A549 (cell line): ENCODE results near the gene SSC5D. TPM values are rescaled to one million over a fixed set of nuclear protein-coding genes. Genes with fewer than 3 reads are reported as not detected.

Experiments used
- ATAC-seq, 2 experiments: fragments of 200-7000 bp in 1 of 2; fragments of >200 bp in 1 of 2; cut with Nextera tagmentation in 1 of 2; cut with Tn5 transposase in 1 of 2; 3 replicates each; pipeline versions ENCODE4 v1.8.0 to v1.9.1; 2018 to 2020; ENCODE audit warnings: mild to moderate bottlenecking in 1 of 2, moderate library complexity in 1 of 2
- CTCF ChIA-PET: fragments of 300-600 bp; sonication (Branson Sonifier 250); formaldehyde crosslinking; extraction: SDS; loops from one replicate; lab custom pipeline; 2021; ENCODE audit warnings: antibody characterized with exemption, inconsistent platforms; lab: Yijun Ruan, JAX
- POLR2A ChIA-PET: fragments of 350-600 bp; formaldehyde crosslinking; extraction: SDS; loops from one replicate; lab custom pipeline; 2021; ENCODE audit warnings: antibody characterized with exemption, inconsistent platforms; lab: Yijun Ruan, JAX
- DNase-seq, 2 experiments: peaks; one replicate each; pipeline versions ENCODE4 v3.0.0 to v3.0.0-alpha.2; 2011 to 2016; ENCODE audit warnings: low read depth in 1 of 2, low spot score in 1 of 2
- FAIRE-seq: peaks from 2 replicates; lab custom pipeline; 2011; peaks lifted over from hg19 to GRCh38; lab: Jason Lieb, UNC
- H3K27ac ChIP-seq, 2 experiments: fragments of >200 bp; sonication (Bioruptor Twin); formaldehyde crosslinking; 3 replicates each; pipeline ENCODE4 v1.5.1; 2016 to 2017
- H3K4me1 ChIP-seq: fragments of >200 bp; sonication (Bioruptor Twin); formaldehyde crosslinking; 3 replicates; pipeline ENCODE4 v1.6.1; 2016
- H3K4me2 ChIP-seq: fragments of >200 bp; sonication (Bioruptor Twin); formaldehyde crosslinking; 3 replicates; pipeline ENCODE4 v1.6.1; 2016
- H3K4me3 ChIP-seq: fragments of >200 bp; sonication (Bioruptor Twin); formaldehyde crosslinking; 3 replicates; pipeline ENCODE4 v1.5.1; 2016
- H3K9me3 ChIP-seq: fragments of >200 bp; sonication (Bioruptor Twin); formaldehyde crosslinking; 3 replicates; pipeline ENCODE4 v1.6.1; 2016
- CBX8 ChIP-seq: fragments of 200-600 bp; sonication (generic); IDR thresholded peaks from 2 replicates; pipeline ENCODE4 v1.6.1; 2016
- CEBPB ChIP-seq, 2 experiments: fragments of >200 bp in 1 of 2; sonication (Bioruptor Twin) in 1 of 2; formaldehyde crosslinking in 1 of 2; IDR thresholded peaks; 2 replicates each; pipeline ENCODE4 v1.6.1; 2012 to 2016
- EHMT2 ChIP-seq: fragments of 200-600 bp; sonication (generic); IDR thresholded peaks from 2 replicates; pipeline ENCODE4 v1.6.1; 2016; ENCODE audit warnings: antibody characterized with exemption, low read depth, mild to moderate bottlenecking, moderate library complexity
- EP300 ChIP-seq, 2 experiments: fragments of >200 bp; sonication (Bioruptor Twin); formaldehyde crosslinking; IDR thresholded peaks; 2 replicates in 1 of 2; 3 replicates in 1 of 2; pipeline ENCODE4 v1.6.1; 2016 to 2017
- FOXS1 ChIP-seq: fragments of 250-450 bp; sonication (Bioruptor Pico); IDR thresholded peaks from 2 replicates; pipeline ENCODE4 v1.5.0; 2020; ENCODE audit warnings: mild to moderate bottlenecking, moderate library complexity
- GATA3 ChIP-seq: IDR thresholded peaks from 2 replicates; pipeline ENCODE4 v1.6.1; 2012; ENCODE audit warnings: borderline replicate concordance
- HOXB5 ChIP-seq: fragments of 250-450 bp; sonication (Bioruptor Pico); IDR thresholded peaks from 2 replicates; pipeline ENCODE4 v1.5.0; 2020; ENCODE audit warnings: mild to moderate bottlenecking, moderate library complexity
- JUNB ChIP-seq: fragments of >200 bp; sonication (Bioruptor Twin); formaldehyde crosslinking; IDR thresholded peaks from 2 replicates; pipeline ENCODE4 v1.6.1; 2016
- KDM1A ChIP-seq: fragments of 200-600 bp; sonication (generic); IDR thresholded peaks from 2 replicates; pipeline ENCODE4 v1.6.1; 2016; ENCODE audit warnings: low read depth, mild to moderate bottlenecking
- KDM5A ChIP-seq: fragments of 200-600 bp; sonication (generic); IDR thresholded peaks from 2 replicates; pipeline ENCODE4 v1.6.1; 2016; ENCODE audit warnings: antibody characterized with exemption, mild to moderate bottlenecking
- MAZ ChIP-seq: fragments of 150-350 bp; IDR thresholded peaks from 2 replicates; pipeline ENCODE4 v1.6.1; 2014; ENCODE audit warnings: antibody characterized with exemption, low read depth, low read length, borderline replicate concordance
- NFE2L2 ChIP-seq: fragments of 150-350 bp; conservative IDR thresholded peaks from 2 replicates; pipeline ENCODE4 v1.6.1; 2014; ENCODE audit warnings: low read length
- NPAS2 ChIP-seq: fragments of 250-450 bp; sonication (Bioruptor Pico); IDR thresholded peaks from 2 replicates; pipeline ENCODE4 v1.8.0; 2022; ENCODE audit warnings: mild to moderate bottlenecking, moderate library complexity, borderline replicate concordance
- NR3C1 ChIP-seq: fragments of >200 bp; sonication (Bioruptor Twin); formaldehyde crosslinking; IDR thresholded peaks from 3 replicates; pipeline ENCODE4 v1.6.1; 2017
- POLR2A ChIP-seq: IDR thresholded peaks from 2 replicates; pipeline ENCODE4 v1.6.1; 2012; ENCODE audit warnings: mild to moderate bottlenecking, low read length
- RARB ChIP-seq: fragments of 250-450 bp; sonication (Bioruptor Pico); IDR thresholded peaks from 2 replicates; pipeline ENCODE4 v1.8.0; 2021; ENCODE audit warnings: mild to moderate bottlenecking, moderate library complexity
- RFX5 ChIP-seq: fragments of 450-650 bp; IDR thresholded peaks from 2 replicates; pipeline ENCODE4 v1.7.1; 2014; ENCODE audit warnings: antibody characterized with exemption, mild to moderate bottlenecking, moderate library complexity
- TP53 ChIP-seq: fragments of 250-450 bp; sonication (Bioruptor Pico); IDR thresholded peaks from 2 replicates; pipeline ENCODE4 v1.5.0; 2021; ENCODE audit warnings: mild to moderate bottlenecking, moderate library complexity
- ZC3H11A ChIP-seq: fragments of 450-650 bp; IDR thresholded peaks from 2 replicates; pipeline ENCODE4 v1.6.1; 2014; ENCODE audit warnings: antibody characterized with exemption, mild to moderate bottlenecking
- ZNF302 ChIP-seq: fragments of 250-450 bp; sonication (Bioruptor Pico); IDR thresholded peaks from 2 replicates; pipeline ENCODE4 v1.9.0; 2021; ENCODE audit warnings: inconsistent platforms, mild to moderate bottlenecking, moderate library complexity
- WGBS: methylation state at CpG from one replicate; pipeline ENCODE4 v1.1.6; 2017; ENCODE audit errors: missing lambda C conversion rate; 5-methylcytosine and 5-hydroxymethylcytosine counted together
- polyA plus RNA-seq, 4 experiments: library from polyadenylated mRNA; depleted of rRNA in 3 of 4; stranded (reverse); fragments of >200 nt; fragmentation: RNase III in 1 of 4; extraction: RNeasy Plus Mini Kit Qiagen cat#74134 plus additional on column Dnase treatment in 1 of 4; gene quantifications; 2 replicates in 3 of 4; 3 replicates in 1 of 4; pipeline ENCODE4 v1.2.3, GENCODE V29; 2011 to 2017
- TF ChIP-seq, protein P1 (sequence below): fragments of 150-350 bp; IDR thresholded peaks from 2 replicates; pipeline ENCODE4 v1.6.1; 2014; ENCODE audit warnings: low read depth, mild to moderate bottlenecking, low read length
- TF ChIP-seq, protein P2 (sequence below): fragments of 250-450 bp; sonication (Bioruptor Pico); IDR thresholded peaks from 2 replicates; pipeline ENCODE4 v1.5.0; 2021; ENCODE audit warnings: mild to moderate bottlenecking, moderate library complexity, borderline replicate concordance
- TF ChIP-seq, protein P3 (sequence below): fragments of >200 bp; sonication (Bioruptor Twin); formaldehyde crosslinking; IDR thresholded peaks from 3 replicates; pipeline ENCODE4 v1.6.1; 2016
- TF ChIP-seq, protein P4 (sequence below): fragments of >200 bp; sonication (Bioruptor Twin); formaldehyde crosslinking; IDR thresholded peaks from 2 replicates; pipeline ENCODE4 v1.6.1; 2016

The SSC5D gene
- polyA plus RNA-seq, 2 of the 4 experiments (the other 2 are of a cell fraction), result 0.22 to 1.5 TPM

DNA sequence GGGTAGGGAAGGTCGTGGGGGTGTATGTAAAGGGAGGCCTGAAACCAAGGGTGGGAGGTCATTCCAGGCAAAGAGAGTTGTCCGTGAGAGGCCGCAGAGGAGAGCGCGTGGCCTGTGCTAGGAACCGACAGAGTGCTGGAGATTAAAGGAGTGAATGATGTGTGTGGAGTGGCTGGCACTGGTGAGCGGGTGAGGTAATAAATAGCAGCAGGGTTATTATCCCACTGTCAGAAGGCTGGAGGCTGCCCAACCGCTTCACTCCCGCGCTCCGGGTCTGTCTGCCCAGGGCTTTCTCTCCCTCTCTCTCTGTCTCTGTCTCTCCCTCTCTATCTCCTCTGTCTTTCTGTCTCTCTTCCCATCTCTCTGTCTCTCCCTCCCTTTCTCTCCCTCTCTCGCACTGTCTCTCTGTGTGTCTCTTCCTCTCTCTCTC, 75.0 kb downstream of the SSC5D start (continued):
- TF ChIP-seq CEBPB (IDR thresholded peaks at IDR 0.05), result no peak

DNA sequence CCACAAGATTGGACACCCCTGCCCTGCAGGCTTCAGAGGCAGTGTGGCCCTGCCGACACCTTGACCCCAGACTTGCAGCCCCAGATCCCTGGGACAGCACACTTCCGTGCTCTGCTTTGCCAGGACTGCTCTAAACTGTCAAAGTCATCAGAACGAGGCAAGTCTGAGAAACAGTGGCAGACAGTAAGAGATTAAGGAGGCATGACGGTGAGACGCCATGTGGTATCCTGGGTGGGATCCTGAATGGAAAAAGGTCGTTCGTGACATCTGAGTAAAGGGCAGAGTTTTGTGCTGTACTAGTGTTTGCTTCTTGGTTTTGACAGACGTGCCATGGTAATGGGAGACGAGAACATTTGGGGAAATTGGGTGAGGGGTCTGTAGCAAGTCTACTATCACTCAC, 78.6 kb downstream of the SSC5D start:
- FAIRE-seq, result no peak
- TF ChIP-seq KDM1A (no peak), CBX8 (no peak), CEBPB (IDR thresholded peaks at IDR 0.05) (no peak), MAZ (no peak), GATA3 (no peak), TP53 (CRISPR knock-in tag) (no peak), HOXB5 (CRISPR knock-in tag) (no peak), ZNF302 (CRISPR knock-in tag) (no peak), NFE2L2 (no peak)
- TF ChIP-seq, protein P1, sequence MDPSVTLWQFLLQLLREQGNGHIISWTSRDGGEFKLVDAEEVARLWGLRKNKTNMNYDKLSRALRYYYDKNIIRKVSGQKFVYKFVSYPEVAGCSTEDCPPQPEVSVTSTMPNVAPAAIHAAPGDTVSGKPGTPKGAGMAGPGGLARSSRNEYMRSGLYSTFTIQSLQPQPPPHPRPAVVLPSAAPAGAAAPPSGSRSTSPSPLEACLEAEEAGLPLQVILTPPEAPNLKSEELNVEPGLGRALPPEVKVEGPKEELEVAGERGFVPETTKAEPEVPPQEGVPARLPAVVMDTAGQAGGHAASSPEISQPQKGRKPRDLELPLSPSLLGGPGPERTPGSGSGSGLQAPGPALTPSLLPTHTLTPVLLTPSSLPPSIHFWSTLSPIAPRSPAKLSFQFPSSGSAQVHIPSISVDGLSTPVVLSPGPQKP, result no peak
- TF ChIP-seq, protein P2, sequence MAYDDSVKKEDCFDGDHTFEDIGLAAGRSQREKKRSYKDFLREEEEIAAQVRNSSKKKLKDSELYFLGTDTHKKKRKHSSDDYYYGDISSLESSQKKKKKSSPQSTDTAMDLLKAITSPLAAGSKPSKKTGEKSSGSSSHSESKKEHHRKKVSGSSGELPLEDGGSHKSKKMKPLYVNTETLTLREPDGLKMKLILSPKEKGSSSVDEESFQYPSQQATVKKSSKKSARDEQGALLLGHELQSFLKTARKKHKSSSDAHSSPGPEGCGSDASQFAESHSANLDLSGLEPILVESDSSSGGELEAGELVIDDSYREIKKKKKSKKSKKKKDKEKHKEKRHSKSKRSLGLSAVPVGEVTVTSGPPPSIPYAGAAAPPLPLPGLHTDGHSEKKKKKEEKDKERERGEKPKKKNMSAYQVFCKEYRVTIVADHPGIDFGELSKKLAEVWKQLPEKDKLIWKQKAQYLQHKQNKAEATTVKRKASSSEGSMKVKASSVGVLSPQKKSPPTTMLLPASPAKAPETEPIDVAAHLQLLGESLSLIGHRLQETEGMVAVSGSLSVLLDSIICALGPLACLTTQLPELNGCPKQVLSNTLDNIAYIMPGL, result no peak
- TF ChIP-seq, protein P3, sequence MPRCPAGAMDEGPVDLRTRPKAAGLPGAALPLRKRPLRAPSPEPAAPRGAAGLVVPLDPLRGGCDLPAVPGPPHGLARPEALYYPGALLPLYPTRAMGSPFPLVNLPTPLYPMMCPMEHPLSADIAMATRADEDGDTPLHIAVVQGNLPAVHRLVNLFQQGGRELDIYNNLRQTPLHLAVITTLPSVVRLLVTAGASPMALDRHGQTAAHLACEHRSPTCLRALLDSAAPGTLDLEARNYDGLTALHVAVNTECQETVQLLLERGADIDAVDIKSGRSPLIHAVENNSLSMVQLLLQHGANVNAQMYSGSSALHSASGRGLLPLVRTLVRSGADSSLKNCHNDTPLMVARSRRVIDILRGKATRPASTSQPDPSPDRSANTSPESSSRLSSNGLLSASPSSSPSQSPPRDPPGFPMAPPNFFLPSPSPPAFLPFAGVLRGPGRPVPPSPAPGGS, result no peak
- TF ChIP-seq, all 56 proteins: peak for 0
- Histone ChIP-seq H3K4me2 (no peak overlapping the region), H3K27ac (no peak overlapping the region), H3K4me3 (no peak overlapping the region), H3K9me3 (no peaks in the 10 kb centered on the region), H3K4me1 (peaks cover 6% of the 10 kb centered on the region; the same call in 1 of the 3 replicates)
- ATAC-seq (no peak), DNase-seq (no peak)
- 59% methylated on average over 9 of the region's 9 CpGs for WGBS
- ChIA-PET CTCF (interaction anchor here (1.0 to 2.0 kb wide), 3 partner anchors 13 to 63 kb away, joined by 3 to 7 read pairs (median 6); no protein-coding TSS in a partner anchor), POLR2A (no interaction called here)

DNA sequence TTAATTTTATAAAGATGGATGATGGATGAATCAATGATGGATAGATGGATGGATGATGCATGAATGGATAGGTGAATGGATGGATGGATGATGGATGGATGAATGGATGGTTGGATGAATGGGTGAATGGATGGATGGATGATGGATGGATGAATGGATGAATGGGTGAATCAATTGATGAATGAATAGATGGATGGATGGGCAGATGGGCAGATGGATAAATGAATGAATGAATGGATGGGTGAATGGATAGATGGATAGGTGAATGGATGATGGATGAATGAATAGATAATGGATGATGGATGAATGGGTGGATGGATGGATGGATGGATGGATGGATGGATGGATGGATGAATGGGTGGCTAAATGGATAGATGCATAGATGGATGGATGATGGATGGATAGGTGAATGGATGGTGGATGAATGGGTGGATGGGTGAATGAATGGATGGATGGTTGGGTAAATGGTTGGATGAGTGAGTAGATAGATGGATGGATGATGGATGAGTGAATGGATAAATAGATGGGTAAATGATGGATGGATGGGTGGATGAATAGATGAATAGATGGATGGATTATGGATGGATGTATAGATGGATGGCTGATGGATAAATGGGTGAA, 79.6 kb downstream of the SSC5D start:
- ATAC-seq (no peak), DNase-seq (no peak), FAIRE-seq (no peak)
- no peak overlapping the region for H3K4me2 ChIP-seq
- ChIA-PET POLR2A (no interaction called here), CTCF (interaction anchor here (1.4 to 2.0 kb wide), 2 partner anchors 14 to 32 kb away, joined by 3 to 7 read pairs; no protein-coding TSS in a partner anchor)
- H3K9me3 ChIP-seq, result no peaks in the 10 kb centered on the region
- no peak overlapping the region for H3K4me3 ChIP-seq
- H3K4me1 ChIP-seq, result peaks cover 6% of the 10 kb centered on the region; the same call in 1 of the 3 replicates
- no peak overlapping the region for H3K27ac ChIP-seq
- TF ChIP-seq RARB (CRISPR knock-in tag) (no peak), NR3C1 (no peak), RFX5 (no peak), GATA3 (no peak), EP300 (IDR thresholded peaks at IDR 0.05) (no peak), ZC3H11A (no peak), JUNB (no peak), EHMT2 (no peak), NFE2L2 (no peak), TP53 (CRISPR knock-in tag) (no peak), HOXB5 (CRISPR knock-in tag) (no peak), NPAS2 (CRISPR knock-in tag) (no peak), KDM5A (no peak), FOXS1 (CRISPR knock-in tag) (no peak), POLR2A (no peak)
- TF ChIP-seq, protein P4, sequence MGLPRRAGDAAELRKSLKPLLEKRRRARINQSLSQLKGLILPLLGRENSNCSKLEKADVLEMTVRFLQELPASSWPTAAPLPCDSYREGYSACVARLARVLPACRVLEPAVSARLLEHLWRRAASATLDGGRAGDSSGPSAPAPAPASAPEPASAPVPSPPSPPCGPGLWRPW, result no peak

Other genes with a start within 250 kb of the SSC5D start
- 42.9 and 44.6 TPM in 2 replicates for gene PPP6R1, start 229.4 kb upstream of the SSC5D start, polyA plus RNA-seq (2011; rRNA removed)
- 72.9 to 78.0 TPM (median 76.2 TPM) in 3 replicates for gene PPP6R1, start 229.4 kb upstream of the SSC5D start, polyA plus RNA-seq (2017; fragmentation: RNase III; extraction: RNeasy Plus Mini Kit Qiagen cat#74134 plus additional on column Dnase treatment)
- gene HSPBP1, start 208.3 kb upstream of the SSC5D start, polyA plus RNA-seq (2011; rRNA removed), result 52.1 and 55.3 TPM in 2 replicates
- gene HSPBP1, start 208.3 kb upstream of the SSC5D start, polyA plus RNA-seq (2017; fragmentation: RNase III; extraction: RNeasy Plus Mini Kit Qiagen cat#74134 plus additional on column Dnase treatment), result 121 to 127 TPM (median 123 TPM) in 3 replicates
- gene BRSK1, start 204.4 kb upstream of the SSC5D start, polyA plus RNA-seq (2011; rRNA removed), result 5.5 and 6.6 TPM in 2 replicates
- gene BRSK1, start 204.4 kb upstream of the SSC5D start, polyA plus RNA-seq (2017; fragmentation: RNase III; extraction: RNeasy Plus Mini Kit Qiagen cat#74134 plus additional on column Dnase treatment), result 5.0 to 6.1 TPM (median 5.4 TPM) in 3 replicates
- gene TMEM150B, start 163.1 kb upstream of the SSC5D start, polyA plus RNA-seq (2011; rRNA removed), result 0.39 and 0.52 TPM in 2 replicates
- gene TMEM150B, start 163.1 kb upstream of the SSC5D start, polyA plus RNA-seq (2017; fragmentation: RNase III; extraction: RNeasy Plus Mini Kit Qiagen cat#74134 plus additional on column Dnase treatment), result 0.26 to 0.45 TPM (median 0.26 TPM) in 3 replicates
- gene KMT5C, start 148.6 kb upstream of the SSC5D start, polyA plus RNA-seq (2011; rRNA removed), result 6.6 and 9.5 TPM in 2 replicates
- gene KMT5C, start 148.6 kb upstream of the SSC5D start, polyA plus RNA-seq (2017; fragmentation: RNase III; extraction: RNeasy Plus Mini Kit Qiagen cat#74134 plus additional on column Dnase treatment), result 11.8 to 17.2 TPM (median 15.2 TPM) in 3 replicates
- 0.78 and 0.82 TPM in 2 replicates for gene COX6B2, start 133.7 kb upstream of the SSC5D start, polyA plus RNA-seq (2011; rRNA removed)
- gene COX6B2, start 133.7 kb upstream of the SSC5D start, polyA plus RNA-seq (2017; fragmentation: RNase III; extraction: RNeasy Plus Mini Kit Qiagen cat#74134 plus additional on column Dnase treatment), result 3.1 to 6.4 TPM (median 3.9 TPM) in 3 replicates
- gene GARIN5B, start 125.2 kb upstream of the SSC5D start, polyA plus RNA-seq (2011; rRNA removed), result not detected in 2 replicates
- gene GARIN5B, start 125.2 kb upstream of the SSC5D start, polyA plus RNA-seq (2017; fragmentation: RNase III; extraction: RNeasy Plus Mini Kit Qiagen cat#74134 plus additional on column Dnase treatment), result 0.05 TPM in 3 replicates
- 42.1 and 52.4 TPM in 2 replicates for gene IL11, start 118.0 kb upstream of the SSC5D start, polyA plus RNA-seq (2011; rRNA removed)
- gene IL11, start 118.0 kb upstream of the SSC5D start, polyA plus RNA-seq (2017; fragmentation: RNase III; extraction: RNeasy Plus Mini Kit Qiagen cat#74134 plus additional on column Dnase treatment), result 91.7 to 115 TPM (median 100.0 TPM) in 3 replicates
- gene TMEM190, start 111.6 kb upstream of the SSC5D start, polyA plus RNA-seq (2011; rRNA removed), result 0.58 and 1.1 TPM in 2 replicates
- gene TMEM190, start 111.6 kb upstream of the SSC5D start, polyA plus RNA-seq (2017; fragmentation: RNase III; extraction: RNeasy Plus Mini Kit Qiagen cat#74134 plus additional on column Dnase treatment), result 1.2 to 1.9 TPM (median 1.7 TPM) in 3 replicates
- gene TMEM238, start 104.1 kb upstream of the SSC5D start, polyA plus RNA-seq (2011; rRNA removed), result 0.37 and 0.70 TPM in 2 replicates
- 2.5 to 3.6 TPM (median 2.7 TPM) in 3 replicates for gene TMEM238, start 104.1 kb upstream of the SSC5D start, polyA plus RNA-seq (2017; fragmentation: RNase III; extraction: RNeasy Plus Mini Kit Qiagen cat#74134 plus additional on column Dnase treatment)
- gene RPL28, start 102.5 kb upstream of the SSC5D start, polyA plus RNA-seq (2011; rRNA removed), result 329 and 351 TPM in 2 replicates
- gene RPL28, start 102.5 kb upstream of the SSC5D start, polyA plus RNA-seq (2017; fragmentation: RNase III; extraction: RNeasy Plus Mini Kit Qiagen cat#74134 plus additional on column Dnase treatment), result 2,012 to 2,083 TPM (median 2,037 TPM) in 3 replicates
- gene UBE2S, start 80.6 kb upstream of the SSC5D start, polyA plus RNA-seq (2011; rRNA removed), result 139 and 153 TPM in 2 replicates
- 267 to 300 TPM (median 295 TPM) in 3 replicates for gene UBE2S, start 80.6 kb upstream of the SSC5D start, polyA plus RNA-seq (2017; fragmentation: RNase III; extraction: RNeasy Plus Mini Kit Qiagen cat#74134 plus additional on column Dnase treatment)
- gene SHISA7, start 45.1 kb upstream of the SSC5D start, polyA plus RNA-seq (2011; rRNA removed), result 0.03 TPM in 1 of 2 replicates, not detected in the other
- 0.01 TPM in 1 of 3 replicates, not detected in the others for gene SHISA7, start 45.1 kb upstream of the SSC5D start, polyA plus RNA-seq (2017; fragmentation: RNase III; extraction: RNeasy Plus Mini Kit Qiagen cat#74134 plus additional on column Dnase treatment)
- 45.3 and 51.5 TPM in 2 replicates for gene ISOC2, start 26.8 kb upstream of the SSC5D start, polyA plus RNA-seq (2011; rRNA removed)
- gene ISOC2, start 26.8 kb upstream of the SSC5D start, polyA plus RNA-seq (2017; fragmentation: RNase III; extraction: RNeasy Plus Mini Kit Qiagen cat#74134 plus additional on column Dnase treatment), result 52.7 to 57.8 TPM (median 54.1 TPM) in 3 replicates
- not detected in 2 replicates for gene C19orf85, start 23.7 kb upstream of the SSC5D start, polyA plus RNA-seq (2011; rRNA removed)
- not detected in 3 replicates for gene C19orf85, start 23.7 kb upstream of the SSC5D start, polyA plus RNA-seq (2017; fragmentation: RNase III; extraction: RNeasy Plus Mini Kit Qiagen cat#74134 plus additional on column Dnase treatment)
- 0.32 and 0.48 TPM in 2 replicates for gene ZNF628, start 11.8 kb upstream of the SSC5D start, polyA plus RNA-seq (2011; rRNA removed)
- 4.7 to 5.9 TPM (median 5.7 TPM) in 3 replicates for gene ZNF628, start 11.8 kb upstream of the SSC5D start, polyA plus RNA-seq (2017; fragmentation: RNase III; extraction: RNeasy Plus Mini Kit Qiagen cat#74134 plus additional on column Dnase treatment)
- gene NAT14, start 3.2 kb upstream of the SSC5D start, polyA plus RNA-seq (2011; rRNA removed), result 16.8 and 21.0 TPM in 2 replicates
- gene NAT14, start 3.2 kb upstream of the SSC5D start, polyA plus RNA-seq (2017; fragmentation: RNase III; extraction: RNeasy Plus Mini Kit Qiagen cat#74134 plus additional on column Dnase treatment), result 46.5 to 57.4 TPM (median 50.3 TPM) in 3 replicates
- gene SBK2, start 48.7 kb downstream of the SSC5D start, polyA plus RNA-seq (2011; rRNA removed), result 0.65 and 0.89 TPM in 2 replicates
- gene SBK2, start 48.7 kb downstream of the SSC5D start, polyA plus RNA-seq (2017; fragmentation: RNase III; extraction: RNeasy Plus Mini Kit Qiagen cat#74134 plus additional on column Dnase treatment), result 1.1 to 1.6 TPM (median 1.2 TPM) in 3 replicates
- gene SBK3, start 57.1 kb downstream of the SSC5D start, polyA plus RNA-seq (2011; rRNA removed), result 0.89 and 1.1 TPM in 2 replicates
- 0.92 to 1.2 TPM (median 1.1 TPM) in 3 replicates for gene SBK3, start 57.1 kb downstream of the SSC5D start, polyA plus RNA-seq (2017; fragmentation: RNase III; extraction: RNeasy Plus Mini Kit Qiagen cat#74134 plus additional on column Dnase treatment)
- gene ZNF579, start 92.4 kb downstream of the SSC5D start, polyA plus RNA-seq (2011; rRNA removed), result 4.2 and 6.5 TPM in 2 replicates
- 16.2 to 17.0 TPM (median 16.2 TPM) in 3 replicates for gene ZNF579, start 92.4 kb downstream of the SSC5D start, polyA plus RNA-seq (2017; fragmentation: RNase III; extraction: RNeasy Plus Mini Kit Qiagen cat#74134 plus additional on column Dnase treatment)
- 10.3 and 10.4 TPM in 2 replicates for gene FIZ1, start 111.1 kb downstream of the SSC5D start, polyA plus RNA-seq (2011; rRNA removed)
- gene FIZ1, start 111.1 kb downstream of the SSC5D start, polyA plus RNA-seq (2017; fragmentation: RNase III; extraction: RNeasy Plus Mini Kit Qiagen cat#74134 plus additional on column Dnase treatment), result 15.7 to 18.0 TPM (median 16.9 TPM) in 3 replicates
- gene ZNF524, start 111.9 kb downstream of the SSC5D start, polyA plus RNA-seq (2011; rRNA removed), result 5.0 and 6.4 TPM in 2 replicates
- 9.3 to 9.7 TPM (median 9.7 TPM) in 3 replicates for gene ZNF524, start 111.9 kb downstream of the SSC5D start, polyA plus RNA-seq (2017; fragmentation: RNase III; extraction: RNeasy Plus Mini Kit Qiagen cat#74134 plus additional on column Dnase treatment)
- gene ZNF865, start 117.2 kb downstream of the SSC5D start, polyA plus RNA-seq (2011; rRNA removed), result 2.1 and 2.2 TPM in 2 replicates
- gene ZNF865, start 117.2 kb downstream of the SSC5D start, polyA plus RNA-seq (2017; fragmentation: RNase III; extraction: RNeasy Plus Mini Kit Qiagen cat#74134 plus additional on column Dnase treatment), result 7.1 to 7.9 TPM (median 7.8 TPM) in 3 replicates
- gene ZNF784, start 136.1 kb downstream of the SSC5D start, polyA plus RNA-seq (2011; rRNA removed), result 3.5 and 4.1 TPM in 2 replicates
- gene ZNF784, start 136.1 kb downstream of the SSC5D start, polyA plus RNA-seq (2017; fragmentation: RNase III; extraction: RNeasy Plus Mini Kit Qiagen cat#74134 plus additional on column Dnase treatment), result 6.0 to 7.1 TPM (median 6.6 TPM) in 3 replicates
- gene ZNF580, start 152.6 kb downstream of the SSC5D start, polyA plus RNA-seq (2011; rRNA removed), result 9.2 and 15.2 TPM in 2 replicates
- 40.5 to 57.0 TPM (median 52.8 TPM) in 3 replicates for gene ZNF580, start 152.6 kb downstream of the SSC5D start, polyA plus RNA-seq (2017; fragmentation: RNase III; extraction: RNeasy Plus Mini Kit Qiagen cat#74134 plus additional on column Dnase treatment)
- gene ZNF581, start 155.2 kb downstream of the SSC5D start, polyA plus RNA-seq (2011; rRNA removed), result 13.9 and 17.1 TPM in 2 replicates
- 24.3 to 25.6 TPM (median 24.9 TPM) in 3 replicates for gene ZNF581, start 155.2 kb downstream of the SSC5D start, polyA plus RNA-seq (2017; fragmentation: RNase III; extraction: RNeasy Plus Mini Kit Qiagen cat#74134 plus additional on column Dnase treatment)
- 5.2 and 5.5 TPM in 2 replicates for gene CCDC106, start 159.8 kb downstream of the SSC5D start, polyA plus RNA-seq (2011; rRNA removed)
- 15.7 to 17.6 TPM (median 17.4 TPM) in 3 replicates for gene CCDC106, start 159.8 kb downstream of the SSC5D start, polyA plus RNA-seq (2017; fragmentation: RNase III; extraction: RNeasy Plus Mini Kit Qiagen cat#74134 plus additional on column Dnase treatment)
- 147 and 157 TPM in 2 replicates for gene U2AF2, start 166.6 kb downstream of the SSC5D start, polyA plus RNA-seq (2011; rRNA removed)
- gene U2AF2, start 166.6 kb downstream of the SSC5D start, polyA plus RNA-seq (2017; fragmentation: RNase III; extraction: RNeasy Plus Mini Kit Qiagen cat#74134 plus additional on column Dnase treatment), result 280 to 302 TPM (median 293 TPM) in 3 replicates
- 28.0 and 43.7 TPM in 2 replicates for gene EPN1, start 186.8 kb downstream of the SSC5D start, polyA plus RNA-seq (2011; rRNA removed)
- 129 to 139 TPM (median 139 TPM) in 3 replicates for gene EPN1, start 186.8 kb downstream of the SSC5D start, polyA plus RNA-seq (2017; fragmentation: RNase III; extraction: RNeasy Plus Mini Kit Qiagen cat#74134 plus additional on column Dnase treatment)
- gene NLRP9, start 250.0 kb downstream of the SSC5D start, polyA plus RNA-seq (2011; rRNA removed), result not detected in 2 replicates
- gene NLRP9, start 250.0 kb downstream of the SSC5D start, polyA plus RNA-seq (2017; fragmentation: RNase III; extraction: RNeasy Plus Mini Kit Qiagen cat#74134 plus additional on column Dnase treatment), result not detected in 3 replicates